Liver (tissue), 9 donors: ENCODE data around the gene VIL1. TPM values are rescaled to one million over a fixed set of nuclear protein-coding genes. Genes with fewer than 3 reads are reported as not detected.

Experiments
- DNase-seq: peaks from one replicate; pipeline ENCODE4 v3.0.0-alpha.2; 2017; ENCODE audit warnings: low spot score
- H3K27ac ChIP-seq, 2 donors: one replicate each; pipeline ENCODE4 v1.7.0; 2013; ENCODE audit warnings: inconsistent platforms in 2 of 2, low read length in 2 of 2, control low read depth in 1 of 2, low read depth in 1 of 2, mild to moderate bottlenecking in 1 of 2
- H3K27me3 ChIP-seq, 4 donors: one replicate each; pipeline versions ENCODE4 v1.6.1 to v1.7.0; 2013; ENCODE audit warnings: low read length in 3 of 4, inconsistent platforms in 1 of 4, mild to moderate bottlenecking in 1 of 4, moderate library complexity in 1 of 4; ENCODE audit not compliant: control insufficient read depth in 4 of 4, insufficient read depth in 4 of 4
- H3K36me3 ChIP-seq, 4 donors: one replicate each; pipeline versions ENCODE4 v1.6.1 to v1.7.0; 2013; ENCODE audit warnings: low read length in 3 of 4, mild to moderate bottlenecking in 3 of 4, low read depth in 1 of 4, moderate library complexity in 1 of 4; ENCODE audit not compliant: control insufficient read depth in 4 of 4, insufficient read depth in 3 of 4
- H3K4me1 ChIP-seq, 4 donors: one replicate each; pipeline versions ENCODE4 v1.6.1 to v1.7.0; 2013; ENCODE audit warnings: low read length in 3 of 4, mild to moderate bottlenecking in 3 of 4, moderate library complexity in 1 of 4; ENCODE audit not compliant: control insufficient read depth in 4 of 4, insufficient read depth in 4 of 4
- H3K4me3 ChIP-seq, 3 donors: one replicate each; pipeline versions ENCODE4 v1.6.1 to v1.7.0; 2013; ENCODE audit warnings: low read length in 3 of 3, control low read depth in 1 of 3, low read depth in 1 of 3, mild to moderate bottlenecking in 1 of 3
- H3K9ac ChIP-seq, 2 donors: one replicate each; pipeline ENCODE4 v1.7.0; 2013; ENCODE audit warnings: low read length in 2 of 2, mild to moderate bottlenecking in 2 of 2, moderate library complexity in 2 of 2, control low read depth in 1 of 2, low read depth in 1 of 2
- H3K9me3 ChIP-seq, 4 donors: one replicate each; pipeline versions ENCODE4 v1.6.1 to v1.7.0; 2013; ENCODE audit warnings: low read length in 3 of 4; ENCODE audit not compliant: control insufficient read depth in 4 of 4
- FOXA2 ChIP-seq: IDR thresholded peaks from 2 replicates; pipeline ENCODE4 v1.6.1; 2016; ENCODE audit warnings: antibody characterized with exemption
- GABPA ChIP-seq, 2 donors: IDR thresholded peaks in 1 of 2; conservative IDR thresholded peaks in 1 of 2; 2 replicates each; pipeline ENCODE4 v1.6.1; 2016; ENCODE audit warnings: antibody characterized with exemption in 2 of 2, mild to moderate bottlenecking in 1 of 2, moderate library complexity in 1 of 2
- JUND ChIP-seq, 2 donors: IDR thresholded peaks; 2 replicates each; pipeline ENCODE4 v1.6.1; 2016; ENCODE audit warnings: antibody characterized with exemption in 2 of 2
- RAD21 ChIP-seq, 2 donors: IDR thresholded peaks; 2 replicates each; pipeline ENCODE4 v1.6.1; 2016; ENCODE audit warnings: antibody characterized with exemption in 2 of 2, mild to moderate bottlenecking in 2 of 2
- TAF1 ChIP-seq: conservative IDR thresholded peaks from 2 replicates; pipeline ENCODE4 v1.6.1; 2016; ENCODE audit warnings: antibody characterized with exemption, mild to moderate bottlenecking
- YY1 ChIP-seq: IDR thresholded peaks from 2 replicates; pipeline ENCODE4 v1.6.1; 2016; ENCODE audit warnings: antibody characterized with exemption, mild to moderate bottlenecking
- WGBS: extraction: QIAGEN DNeasy Blood & Tissue Kit; methylation state at CpG from one replicate; pipeline ENCODE4 v1.1.7; 2013; 5-methylcytosine and 5-hydroxymethylcytosine counted together
- polyA plus RNA-seq, 2 donors: library from polyadenylated mRNA; stranded (reverse) in 1 of 2; unstranded in 1 of 2; fragments of 200-250 nt in 1 of 2; fragments of >200 nt in 1 of 2; fragmentation: Nextera tagmentation in 1 of 2; extraction: Ambion mirVana in 1 of 2; gene quantifications; one replicate each; pipeline versions ENCODE4 v1.2.1 to v1.2.3, GENCODE V29; 2013 to 2015
- total RNA-seq, 2 donors: library from RNA; depleted of rRNA; stranded (reverse); fragments of >200 nt; gene quantifications; one replicate each; pipeline ENCODE4 v1.2.3, GENCODE V29; 2014
- TF ChIP-seq, protein P1 (sequence below): IDR thresholded peaks from 2 replicates; pipeline ENCODE4 v1.6.1; 2016; ENCODE audit warnings: antibody characterized with exemption
- TF ChIP-seq, protein P2 (sequence below): IDR thresholded peaks from 2 replicates; pipeline ENCODE4 v1.6.1; 2016; ENCODE audit warnings: antibody characterized with exemption
- TF ChIP-seq, protein P3 (sequence below): fragments of 150-350 bp; IDR thresholded peaks from 2 replicates; pipeline ENCODE4 v1.5.1; 2017; ENCODE audit warnings: improper control_type of control experiment, low read depth, low read length; ENCODE audit not compliant: missing input control
- TF ChIP-seq, protein P4 (sequence below): IDR thresholded peaks from 2 replicates; pipeline ENCODE4 v1.6.1; 2016; ENCODE audit warnings: antibody characterized with exemption
- donor health status: healthy.
- donor health status: healthy.
- donor health status: healthy.
- donor health status: healthy.
- donor health status: healthy.

VIL1 gene
- total and polyA plus RNA-seq, 4 donors: 16.4 to 72.0 (median 31.6) TPM

DNA sequence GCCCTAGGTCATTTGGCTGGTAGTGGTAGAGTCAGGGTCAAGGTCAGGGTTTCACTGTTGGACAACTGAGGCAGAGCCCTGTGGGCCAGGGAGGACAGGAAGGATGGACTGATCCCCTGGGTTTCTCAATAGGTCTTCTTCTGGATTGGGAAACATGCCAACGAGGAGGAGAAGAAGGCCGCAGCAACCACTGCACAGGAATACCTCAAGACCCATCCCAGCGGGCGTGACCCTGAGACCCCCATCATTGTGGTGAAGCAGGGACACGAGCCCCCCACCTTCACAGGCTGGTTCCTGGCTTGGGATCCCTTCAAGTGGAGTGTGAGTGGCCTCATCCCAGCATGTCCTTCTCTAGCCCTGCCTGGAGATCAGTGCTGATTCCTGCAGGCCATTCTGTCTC, 18.1 kb downstream of the VIL1 start (continued):
- TF ChIP-seq, protein P1, sequence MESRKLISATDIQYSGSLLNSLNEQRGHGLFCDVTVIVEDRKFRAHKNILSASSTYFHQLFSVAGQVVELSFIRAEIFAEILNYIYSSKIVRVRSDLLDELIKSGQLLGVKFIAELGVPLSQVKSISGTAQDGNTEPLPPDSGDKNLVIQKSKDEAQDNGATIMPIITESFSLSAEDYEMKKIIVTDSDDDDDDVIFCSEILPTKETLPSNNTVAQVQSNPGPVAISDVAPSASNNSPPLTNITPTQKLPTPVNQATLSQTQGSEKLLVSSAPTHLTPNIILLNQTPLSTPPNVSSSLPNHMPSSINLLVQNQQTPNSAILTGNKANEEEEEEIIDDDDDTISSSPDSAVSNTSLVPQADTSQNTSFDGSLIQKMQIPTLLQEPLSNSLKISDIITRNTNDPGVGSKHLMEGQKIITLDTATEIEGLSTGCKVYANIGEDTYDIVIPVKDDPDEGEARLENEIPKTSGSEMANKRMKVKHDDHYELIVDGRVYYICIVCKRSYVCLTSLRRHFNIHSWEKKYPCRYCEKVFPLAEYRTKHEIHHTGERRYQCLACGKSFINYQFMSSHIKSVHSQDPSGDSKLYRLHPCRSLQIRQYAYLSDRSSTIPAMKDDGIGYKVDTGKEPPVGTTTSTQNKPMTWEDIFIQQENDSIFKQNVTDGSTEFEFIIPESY: no peak

DNA sequence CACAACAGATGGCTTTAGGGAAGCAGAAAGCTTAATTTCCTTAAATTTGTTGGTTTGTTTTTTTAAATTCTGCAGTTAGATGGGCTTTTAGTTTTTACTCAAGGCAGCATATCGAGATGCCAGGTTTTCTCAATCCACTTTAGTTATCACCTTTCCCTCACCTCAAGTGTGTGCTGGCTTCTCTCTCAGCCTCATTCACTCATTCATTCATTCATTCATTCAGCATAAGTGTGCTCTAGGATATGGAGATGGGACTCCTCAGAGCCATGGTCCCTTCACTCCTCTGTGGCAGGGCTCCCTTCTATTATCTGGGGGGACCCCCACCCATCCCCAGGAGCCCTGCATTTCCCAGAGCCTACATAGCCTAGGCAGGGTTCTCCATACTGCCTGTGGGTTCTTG, 19.0 kb downstream of the VIL1 start:
- H3K27ac ChIP-seq: no peak overlapping the region
- no peaks in the 10 kb centered on the region for H3K27me3 ChIP-seq
- H3K4me3 ChIP-seq: no peak overlapping the region
- DNase-seq: no peak
- H3K9me3 ChIP-seq: no peaks in the 10 kb centered on the region
- TF ChIP-seq GABPA (IDR thresholded peaks at IDR 0.05 in 1 of 2, conservative IDR thresholded peaks at IDR 0.05 in 1 of 2) (no peak), YY1 (no peak), JUND (IDR thresholded peaks at IDR 0.05) (no peak), FOXA2 (no peak)
- TF ChIP-seq, protein P2, sequence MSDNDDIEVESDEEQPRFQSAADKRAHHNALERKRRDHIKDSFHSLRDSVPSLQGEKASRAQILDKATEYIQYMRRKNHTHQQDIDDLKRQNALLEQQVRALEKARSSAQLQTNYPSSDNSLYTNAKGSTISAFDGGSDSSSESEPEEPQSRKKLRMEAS: no peak
- TF ChIP-seq, protein P3, sequence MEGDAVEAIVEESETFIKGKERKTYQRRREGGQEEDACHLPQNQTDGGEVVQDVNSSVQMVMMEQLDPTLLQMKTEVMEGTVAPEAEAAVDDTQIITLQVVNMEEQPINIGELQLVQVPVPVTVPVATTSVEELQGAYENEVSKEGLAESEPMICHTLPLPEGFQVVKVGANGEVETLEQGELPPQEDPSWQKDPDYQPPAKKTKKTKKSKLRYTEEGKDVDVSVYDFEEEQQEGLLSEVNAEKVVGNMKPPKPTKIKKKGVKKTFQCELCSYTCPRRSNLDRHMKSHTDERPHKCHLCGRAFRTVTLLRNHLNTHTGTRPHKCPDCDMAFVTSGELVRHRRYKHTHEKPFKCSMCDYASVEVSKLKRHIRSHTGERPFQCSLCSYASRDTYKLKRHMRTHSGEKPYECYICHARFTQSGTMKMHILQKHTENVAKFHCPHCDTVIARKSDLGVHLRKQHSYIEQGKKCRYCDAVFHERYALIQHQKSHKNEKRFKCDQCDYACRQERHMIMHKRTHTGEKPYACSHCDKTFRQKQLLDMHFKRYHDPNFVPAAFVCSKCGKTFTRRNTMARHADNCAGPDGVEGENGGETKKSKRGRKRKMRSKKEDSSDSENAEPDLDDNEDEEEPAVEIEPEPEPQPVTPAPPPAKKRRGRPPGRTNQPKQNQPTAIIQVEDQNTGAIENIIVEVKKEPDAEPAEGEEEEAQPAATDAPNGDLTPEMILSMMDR: no peak
- TF ChIP-seq, protein P1: no peak
- TF ChIP-seq, protein P4, sequence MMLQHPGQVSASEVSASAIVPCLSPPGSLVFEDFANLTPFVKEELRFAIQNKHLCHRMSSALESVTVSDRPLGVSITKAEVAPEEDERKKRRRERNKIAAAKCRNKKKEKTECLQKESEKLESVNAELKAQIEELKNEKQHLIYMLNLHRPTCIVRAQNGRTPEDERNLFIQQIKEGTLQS: no peak
- 98% methylated on average over 1 of the region's 1 CpG for WGBS
- peaks cover 0 to 54% (median 18%) of the 10 kb centered on the region in 4 donors for H3K36me3 ChIP-seq
- peaks cover 0 to 7% (median 5%) of the 10 kb centered on the region in 4 donors for H3K4me1 ChIP-seq
- H3K9ac ChIP-seq: no peak overlapping the region

DNA sequence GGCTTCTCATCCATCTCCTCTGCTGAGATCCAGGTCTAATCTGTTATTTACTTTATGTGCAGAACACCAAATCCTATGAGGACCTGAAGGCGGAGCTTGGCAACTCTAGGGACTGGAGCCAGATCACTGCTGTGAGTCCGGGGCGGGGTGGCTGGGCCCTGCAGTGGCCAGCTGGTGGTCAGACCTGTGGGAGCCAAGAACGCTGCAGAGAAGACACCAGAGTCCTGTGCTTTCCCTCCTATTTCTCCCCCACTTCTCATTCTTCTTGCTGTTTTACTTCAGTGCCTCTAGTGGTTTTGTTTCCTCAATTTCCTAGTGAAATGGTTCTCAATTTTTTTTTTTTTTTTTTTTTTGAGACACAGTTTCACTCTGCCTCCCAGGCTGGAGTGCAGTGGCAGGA, 19.7 kb downstream of the VIL1 start:
- Histone ChIP-seq H3K9ac (no peak overlapping the region), H3K27ac (no peak overlapping the region), H3K4me1 (peaks cover 0 to 10% (median 5%) of the 10 kb centered on the region in 4 donors), H3K36me3 (peaks cover 0 to 58% (median 18%) of the 10 kb centered on the region in 4 donors), H3K27me3 (no peaks in the 10 kb centered on the region), H3K4me3 (no peak overlapping the region), H3K9me3 (no peaks in the 10 kb centered on the region)
- TF ChIP-seq RAD21 (IDR thresholded peaks at IDR 0.05) (no peak), TAF1 (no peak)
- TF ChIP-seq, protein P3: no peak
- DNase-seq: no peak
- WGBS: 80% methylated on average over 4 of the region's 4 CpGs
